Inferior parietal cortex (tissue), 1 donor: ENCODE results near the gene SSR4.

Source experiments
- DNase-seq: peaks from one replicate; pipeline ENCODE4 v3.0.0-alpha.2; 2016; ENCODE audit errors: extremely low spot score

The SSR4 gene

DNA sequence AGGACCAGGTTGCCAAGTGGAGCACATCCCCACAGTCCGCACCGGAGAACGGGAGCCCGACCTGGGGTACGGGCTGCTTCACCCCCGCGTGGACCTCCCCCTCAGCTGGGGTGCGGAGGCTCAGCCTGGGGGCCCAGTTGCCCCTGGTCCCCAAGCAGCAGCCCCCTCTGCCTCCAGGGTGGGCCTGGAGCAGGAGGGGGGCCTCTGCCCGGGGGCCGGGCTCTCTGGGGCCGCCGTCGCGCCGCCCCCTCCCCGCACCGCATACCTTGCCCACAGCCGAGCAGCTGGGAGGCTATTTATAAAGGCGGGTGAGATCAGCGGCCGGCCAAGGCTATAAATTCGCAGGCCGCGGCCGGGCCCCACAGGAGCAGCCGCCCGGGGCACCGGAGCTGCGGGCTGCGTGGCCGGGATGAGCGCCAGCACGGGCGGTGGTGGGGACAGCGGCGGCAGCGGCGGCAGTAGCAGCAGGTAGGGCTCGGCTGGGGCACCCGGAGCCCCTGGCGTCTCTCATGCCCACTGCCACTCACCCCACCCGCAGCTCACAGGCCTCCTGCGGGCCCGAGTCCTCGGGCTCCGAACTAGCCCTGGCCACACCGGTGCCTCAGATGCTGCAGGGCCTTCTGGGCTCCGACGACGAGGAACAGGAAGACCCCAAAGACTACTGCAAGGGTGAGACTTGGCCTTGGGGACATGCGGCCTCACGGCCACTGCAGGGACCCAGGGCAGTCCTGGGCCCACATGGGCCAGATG, 13.6 kb upstream of the SSR4 start, which contains the start of gene SRPK3:
TSS of gene SRPK3 (plus strand) at position 364 of the 750 bp plus-strand sequence. CDS start at position 410, 46 bp downstream.
- DNase-seq: no peak

DNA sequence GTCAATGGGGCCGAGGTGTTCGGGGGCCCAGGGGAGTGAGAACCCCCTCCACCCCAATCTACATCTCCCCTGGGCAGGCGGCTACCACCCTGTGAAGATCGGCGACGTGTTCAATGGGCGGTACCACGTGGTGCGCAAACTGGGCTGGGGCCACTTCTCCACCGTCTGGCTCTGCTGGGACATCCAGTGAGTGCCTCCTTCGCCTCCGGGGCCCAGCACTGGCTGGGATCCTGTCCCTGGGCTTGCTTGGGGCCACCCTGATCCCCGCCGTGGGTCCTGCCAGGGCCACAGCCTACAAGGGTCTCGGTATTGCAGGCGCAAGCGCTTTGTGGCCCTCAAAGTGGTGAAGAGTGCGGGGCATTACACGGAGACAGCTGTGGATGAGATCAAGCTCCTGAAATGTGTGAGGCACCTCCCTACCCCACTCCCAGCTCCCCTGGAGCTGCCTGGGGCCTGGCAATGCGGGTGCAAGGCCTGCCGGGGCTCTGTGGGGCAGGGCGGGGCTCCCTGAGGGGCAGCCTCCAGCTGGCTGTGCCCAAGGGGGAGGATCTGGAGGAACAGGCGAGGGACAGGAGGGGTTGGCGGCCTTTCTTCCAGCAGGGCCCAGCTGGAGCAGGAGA, 12.9 kb upstream of the SSR4 start:
- no peak for DNase-seq

DNA sequence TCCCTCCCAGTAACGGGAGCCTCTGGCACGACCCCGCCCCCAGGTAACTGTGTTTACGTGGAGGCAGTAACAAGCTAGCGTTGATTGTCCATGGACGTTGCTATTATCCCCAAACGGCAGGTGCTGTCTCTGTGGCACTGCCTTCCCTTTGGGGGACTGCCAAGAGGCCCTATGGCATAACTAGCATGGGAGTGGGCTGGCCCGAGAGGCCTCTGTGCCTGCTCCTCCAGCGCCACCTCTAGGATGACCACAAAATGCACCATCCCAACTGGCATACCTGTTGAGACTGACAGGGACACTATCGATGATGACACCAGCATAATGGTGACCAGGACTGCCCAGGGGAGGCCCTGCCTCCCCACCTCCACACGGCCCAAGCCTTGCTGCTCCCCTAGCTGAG, 12.2 kb upstream of the SSR4 start:
- no peak for DNase-seq

DNA sequence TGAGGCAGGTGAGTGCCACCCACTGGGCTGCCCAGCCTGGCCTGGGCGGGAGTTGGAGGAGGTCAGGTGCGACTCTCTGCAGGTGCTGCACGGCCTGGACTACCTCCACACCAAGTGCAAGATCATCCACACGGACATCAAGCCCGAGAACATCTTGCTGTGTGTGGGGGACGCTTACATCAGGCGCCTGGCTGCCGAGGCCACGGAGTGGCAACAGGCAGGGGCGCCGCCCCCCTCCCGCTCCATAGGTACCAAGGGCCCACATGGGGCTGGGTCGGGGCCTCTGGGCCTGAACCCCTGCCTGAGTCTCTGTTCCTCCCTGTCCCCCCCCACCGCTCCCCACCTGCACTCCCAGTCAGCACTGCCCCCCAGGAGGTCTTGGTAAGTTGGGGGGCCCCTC, 11.6 kb upstream of the SSR4 start:
- DNase-seq: no peak

DNA sequence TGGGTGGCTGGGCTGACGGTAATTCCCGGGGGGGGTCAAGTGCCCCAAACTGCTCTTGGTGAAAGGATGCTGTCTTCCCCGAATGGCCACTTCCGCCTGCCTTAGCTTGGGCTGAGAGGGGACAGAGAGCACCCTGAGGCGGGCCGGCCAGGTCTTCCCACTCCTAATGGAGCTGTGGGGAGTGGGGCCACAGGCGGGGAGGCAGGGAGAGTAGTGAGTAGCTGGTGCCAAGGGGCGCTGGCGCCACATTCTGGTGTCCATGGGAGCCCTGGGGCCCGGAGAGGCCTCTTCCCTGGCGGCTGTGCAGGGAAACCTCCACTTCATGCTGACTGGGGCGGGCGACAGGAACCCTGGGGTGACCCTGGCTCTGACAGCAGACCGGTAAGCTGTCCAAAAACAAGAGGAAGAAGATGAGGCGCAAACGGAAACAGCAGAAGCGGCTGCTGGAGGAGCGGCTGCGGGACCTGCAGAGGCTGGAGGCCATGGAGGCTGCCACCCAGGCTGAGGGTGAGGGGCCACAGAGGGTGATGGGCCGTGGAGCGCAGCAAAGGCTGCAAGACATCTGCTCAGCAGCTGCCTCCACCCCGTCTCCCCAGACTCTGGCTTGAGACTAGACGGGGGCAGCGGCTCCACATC, 11.0 kb upstream of the SSR4 start:
- DNase-seq: no peak

DNA sequence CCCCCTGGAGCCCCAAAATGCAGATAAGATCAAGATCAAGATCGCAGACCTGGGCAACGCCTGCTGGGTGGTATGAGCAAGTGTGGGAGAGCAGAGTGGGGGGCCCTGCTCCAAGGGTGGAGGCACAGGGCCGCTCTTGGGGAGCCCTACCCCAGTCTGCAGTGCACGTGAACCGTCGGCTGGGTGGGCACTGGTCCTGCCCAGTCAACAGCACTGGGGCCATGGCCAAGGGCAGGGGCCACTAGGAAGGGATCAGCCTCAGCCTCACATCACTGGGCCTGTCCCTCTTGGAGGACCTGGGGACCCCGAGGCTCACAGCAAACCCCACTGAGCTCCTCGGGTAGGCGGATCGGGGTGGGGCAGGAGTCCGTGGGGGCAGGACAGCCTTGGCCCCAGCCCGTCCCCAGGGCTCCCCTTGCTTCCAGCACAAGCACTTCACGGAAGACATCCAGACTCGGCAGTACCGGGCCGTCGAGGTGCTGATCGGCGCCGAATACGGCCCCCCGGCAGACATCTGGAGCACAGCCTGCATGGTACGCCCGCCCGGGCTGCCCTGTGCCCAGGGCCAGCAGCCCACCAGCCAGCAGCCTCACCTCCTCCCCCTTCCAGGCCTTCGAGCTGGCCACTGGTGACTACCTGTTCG, 10.0 kb upstream of the SSR4 start:
- DNase-seq: no peak

DNA sequence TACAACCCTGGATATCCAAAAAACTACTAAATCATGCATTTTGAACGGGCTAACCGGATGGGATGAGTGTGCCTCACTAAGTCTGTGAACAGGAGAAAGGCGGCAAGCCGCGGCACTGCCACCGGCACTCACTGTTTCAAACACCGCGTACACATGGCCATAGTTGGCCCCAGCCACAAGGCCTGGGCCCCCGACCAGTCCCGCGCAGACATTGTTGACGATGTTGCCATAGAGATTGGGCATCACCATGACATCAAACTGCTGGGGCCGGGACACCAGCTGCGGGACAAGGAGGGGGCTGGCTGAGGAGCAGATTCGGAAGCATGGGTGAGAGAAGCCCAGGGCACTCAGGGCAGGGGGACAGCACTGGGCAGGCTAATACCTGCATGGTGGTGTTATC, 7.8 kb upstream of the SSR4 start:
- DNase-seq: no peak

DNA sequence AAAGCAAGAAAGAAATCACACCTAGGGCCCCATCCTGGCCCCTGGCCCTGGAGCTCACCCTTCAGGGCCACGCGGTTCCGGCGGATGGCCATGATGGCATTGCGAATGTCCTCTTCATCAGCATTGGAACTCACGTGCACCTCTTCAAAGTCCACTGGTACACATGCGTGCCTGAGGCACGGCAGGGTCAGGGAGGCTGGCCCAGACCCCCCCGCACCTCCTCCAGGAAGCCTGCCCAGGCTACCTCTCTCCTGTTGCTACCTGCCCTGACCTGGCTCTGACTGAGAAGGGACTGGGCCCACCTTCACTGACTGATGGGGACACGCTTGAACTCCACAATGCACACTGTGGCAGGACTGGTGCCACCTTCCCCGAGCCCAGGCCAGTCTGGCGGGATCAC, 4.8 kb upstream of the SSR4 start:
- DNase-seq: no peak

DNA sequence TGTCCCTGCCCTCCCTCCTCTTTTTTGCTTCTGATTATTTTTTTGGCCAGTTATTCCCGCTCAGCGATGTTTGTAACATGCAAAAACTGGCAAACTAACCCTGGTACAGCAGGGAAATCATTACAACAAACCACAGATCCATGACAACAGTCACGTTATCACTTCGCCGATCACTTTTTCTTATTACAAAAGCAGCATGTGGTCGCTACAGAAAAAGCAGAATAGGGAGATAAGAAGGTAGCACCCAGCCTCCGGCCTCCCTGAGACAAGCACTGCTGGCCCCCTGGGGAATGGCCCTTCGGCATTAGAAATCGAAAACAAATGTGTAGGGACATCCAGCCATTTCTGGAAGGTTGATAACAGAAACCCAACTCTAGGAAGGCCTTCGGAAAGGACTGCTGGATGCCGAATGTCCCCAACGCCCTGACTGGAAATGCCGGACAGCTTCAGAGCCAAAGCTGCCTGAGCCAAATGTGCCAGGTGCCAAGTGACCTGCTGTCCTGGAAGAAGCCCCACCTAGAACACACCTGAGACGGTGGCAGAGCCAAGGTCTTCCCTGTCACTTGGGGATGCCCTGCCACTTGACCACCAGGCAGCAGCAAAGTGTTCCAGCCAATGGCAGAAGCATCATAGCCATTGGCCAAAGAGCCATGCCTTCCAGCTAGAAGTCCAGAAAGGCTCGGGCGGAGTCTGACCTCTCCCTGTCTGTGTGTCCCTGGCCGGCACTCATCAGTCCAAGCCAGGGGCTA, 3.2 kb upstream of the SSR4 start:
- no peak for DNase-seq

DNA sequence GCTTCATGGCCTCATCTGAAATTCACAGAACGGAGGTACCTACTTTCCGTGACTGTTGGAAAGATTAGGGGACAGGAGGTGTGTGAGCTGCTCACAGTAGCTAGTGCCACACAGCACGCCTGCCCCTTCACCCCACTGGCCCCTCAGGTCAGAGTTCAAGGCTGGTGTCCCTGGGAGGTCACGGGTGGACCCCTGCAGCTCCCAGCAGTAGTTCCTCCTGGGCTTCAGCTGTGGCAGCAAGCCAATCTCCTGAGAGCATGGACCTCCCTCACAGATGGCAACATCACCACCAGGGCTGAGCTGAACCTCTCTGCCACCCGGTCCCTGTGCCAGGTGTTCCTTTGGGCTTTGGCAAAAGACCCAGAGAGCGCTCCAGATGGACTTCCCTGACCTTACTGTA, 2.1 kb upstream of the SSR4 start:
- no peak for DNase-seq

DNA sequence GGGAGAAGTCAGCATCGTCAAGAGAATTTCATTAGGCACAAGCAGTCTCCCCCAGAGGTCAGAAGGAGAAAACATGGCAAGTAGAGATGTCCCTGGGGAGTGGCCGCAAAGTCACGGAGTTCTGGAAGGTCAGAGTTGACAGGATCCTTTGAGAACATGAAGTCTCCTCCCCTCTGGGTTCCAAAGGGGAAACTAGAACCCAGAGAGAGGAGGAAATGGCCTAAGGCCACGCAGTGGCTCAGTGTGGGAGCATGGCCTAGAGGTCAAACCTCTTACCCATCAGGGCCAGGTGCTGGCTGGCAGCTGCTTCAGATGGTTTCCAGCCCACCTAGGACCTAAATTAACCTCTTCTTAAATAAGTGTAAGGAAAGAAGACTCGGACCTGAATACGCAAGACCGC, 1.2 kb upstream of the SSR4 start:
- DNase-seq: no peak

DNA sequence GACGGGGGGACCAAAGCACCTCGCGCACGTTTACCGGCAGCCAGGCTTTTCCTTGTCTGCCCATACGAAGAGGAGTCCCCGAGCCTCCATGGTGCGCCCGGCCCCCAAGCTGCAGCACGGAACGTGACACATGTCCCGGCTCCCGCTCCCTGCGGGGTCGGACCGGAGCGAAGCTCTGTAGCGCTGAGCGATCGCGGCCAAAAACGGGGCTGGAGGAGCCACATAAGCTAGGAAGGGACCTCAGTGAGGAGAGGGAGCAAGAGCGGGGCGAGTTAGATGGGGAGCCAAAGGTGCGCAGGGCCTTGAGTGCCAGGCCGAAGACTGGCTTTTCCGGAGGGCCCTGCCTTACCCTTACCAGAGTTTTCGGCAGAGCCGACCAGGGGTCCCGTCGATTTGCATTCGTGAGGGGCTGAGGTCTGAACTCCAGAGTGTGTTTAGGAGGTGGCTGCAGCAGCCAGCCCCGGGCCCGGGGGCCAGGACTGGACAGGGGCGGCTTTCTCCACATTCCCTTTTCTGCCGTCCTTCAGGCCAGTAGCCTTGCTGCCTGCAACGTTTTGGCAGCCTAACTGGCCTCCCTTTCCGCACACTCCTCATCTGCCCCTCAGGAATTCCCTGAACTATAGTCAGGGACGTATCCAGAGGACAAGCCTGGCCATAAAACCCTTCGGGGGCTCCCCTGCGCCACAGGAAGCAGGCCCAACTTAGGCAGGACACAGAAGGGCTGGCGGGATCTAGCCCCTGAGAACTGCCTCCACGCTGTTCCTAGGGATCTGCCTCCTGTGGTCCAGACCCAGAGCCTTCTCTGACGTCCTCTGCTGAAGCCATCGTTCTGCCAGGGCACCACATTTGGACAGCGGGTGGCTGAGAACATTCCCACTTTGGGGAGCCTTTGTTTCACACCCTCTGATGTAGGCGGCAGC, 689 bp downstream of the SSR4 start:
- no peak for DNase-seq

DNA sequence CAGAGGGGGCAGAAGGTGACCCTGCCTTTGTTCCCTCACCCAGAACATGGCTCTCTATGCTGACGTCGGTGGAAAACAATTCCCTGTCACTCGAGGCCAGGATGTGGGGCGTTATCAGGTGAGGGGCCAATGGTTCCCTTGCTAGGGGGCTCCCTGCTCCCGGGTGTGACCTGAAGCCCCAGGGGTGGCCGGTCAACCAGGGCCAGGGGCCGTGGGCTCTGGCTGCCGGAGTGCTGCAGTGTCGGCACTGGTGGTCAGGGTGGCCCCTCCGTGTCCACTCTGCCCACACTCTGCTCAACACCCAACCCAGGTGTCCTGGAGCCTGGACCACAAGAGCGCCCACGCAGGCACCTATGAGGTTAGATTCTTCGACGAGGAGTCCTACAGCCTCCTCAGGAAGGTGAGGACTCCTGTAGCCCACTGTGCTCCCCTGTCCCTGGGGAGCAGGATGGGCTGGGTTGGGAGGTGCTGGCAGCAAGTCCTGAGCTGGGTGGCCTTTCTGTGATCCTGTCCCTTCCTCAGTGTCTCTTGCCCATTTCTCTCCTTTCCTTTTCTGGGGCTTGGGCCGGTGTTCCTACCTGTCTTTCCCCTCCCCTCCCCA, 3.0 kb downstream of the SSR4 start:
- DNase-seq: no peak

DNA sequence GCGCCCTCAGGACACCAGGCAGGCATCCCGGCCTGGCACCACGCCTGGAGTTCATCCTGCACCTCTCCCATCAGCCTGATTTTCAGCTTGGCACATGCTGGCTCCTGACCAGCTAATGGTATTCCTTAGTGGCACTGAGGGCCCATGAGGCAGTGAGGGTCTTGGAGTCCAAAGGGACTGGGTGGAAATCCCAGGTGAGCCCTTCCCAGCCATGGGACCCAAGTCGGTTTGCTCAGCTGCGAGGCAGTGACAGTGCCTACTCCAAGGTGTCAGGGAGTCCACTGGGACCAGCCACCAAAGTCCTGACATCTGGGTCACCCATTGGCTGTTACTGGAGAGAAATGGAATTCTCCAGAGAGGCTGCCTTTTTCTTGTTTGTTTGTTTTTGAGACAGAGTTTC, 4.9 kb downstream of the SSR4 start:
- no peak for DNase-seq

DNA sequence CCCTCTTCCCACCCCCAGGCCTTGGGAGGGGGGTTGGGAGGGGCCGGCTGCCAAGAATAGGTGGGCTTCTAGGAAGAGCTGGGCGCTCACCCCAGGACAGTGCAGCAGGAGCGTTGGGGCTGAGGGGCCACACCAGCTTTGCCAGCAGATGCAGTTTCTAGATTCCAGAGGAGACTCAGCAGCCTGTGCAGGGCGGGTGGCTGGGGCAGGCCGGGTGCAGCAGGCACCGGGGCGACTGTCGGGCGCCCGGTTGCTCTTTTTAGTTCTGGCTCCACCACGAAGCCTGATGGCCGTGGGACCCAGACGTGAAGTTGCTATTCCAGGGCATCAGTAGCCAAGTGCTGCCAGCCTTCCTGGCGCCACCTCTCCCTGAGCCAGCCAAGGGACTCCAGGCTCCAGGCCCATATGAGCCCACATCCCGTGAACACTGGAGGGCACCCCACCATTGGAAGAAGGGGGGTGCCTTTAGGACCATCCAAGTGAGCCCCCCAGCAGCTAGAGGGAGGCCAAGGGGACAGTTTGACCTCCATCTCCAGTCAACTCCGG, 5.8 kb downstream of the SSR4 start:
- DNase-seq: no peak

DNA sequence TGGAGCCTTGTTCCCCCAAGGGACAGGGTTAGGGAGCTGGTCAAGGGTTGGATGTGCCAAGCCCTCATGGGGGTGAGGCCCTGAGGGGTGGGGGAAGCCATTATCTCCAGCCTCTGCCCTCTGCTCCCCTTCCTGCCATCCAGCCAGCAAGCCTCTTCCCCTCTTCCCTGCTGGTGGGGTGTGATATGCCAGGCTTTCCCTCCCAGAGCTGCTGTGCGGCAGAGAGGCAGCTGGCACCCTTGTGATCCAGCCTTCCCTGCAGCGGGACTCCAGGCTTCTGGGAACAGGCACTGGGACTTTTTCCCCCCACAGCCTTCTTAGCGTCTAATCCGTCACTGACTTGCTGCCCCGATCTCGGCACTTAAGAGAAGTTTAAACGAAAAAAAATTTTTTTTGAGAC, 6.3 kb downstream of the SSR4 start:
- no peak for DNase-seq

DNA sequence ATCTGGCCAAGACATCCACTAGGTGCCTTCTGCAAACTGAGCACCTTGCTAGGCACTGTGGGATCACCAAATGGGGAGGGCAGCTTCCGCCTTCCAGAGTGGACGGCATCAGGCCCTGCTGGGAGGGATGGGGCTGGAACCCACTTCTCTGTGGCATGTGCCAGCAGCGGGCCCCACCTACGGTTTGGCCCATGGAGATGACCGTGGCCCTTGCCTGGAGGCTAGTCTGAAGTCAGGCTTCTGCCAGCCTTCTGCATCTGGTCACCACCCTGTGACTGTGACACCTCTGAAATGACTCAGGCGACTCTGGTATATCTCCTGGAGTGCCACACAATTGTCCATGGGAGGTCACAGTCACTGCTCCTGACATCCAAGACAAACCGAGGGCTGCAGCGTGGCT, 7.2 kb downstream of the SSR4 start:
- DNase-seq: no peak

DNA sequence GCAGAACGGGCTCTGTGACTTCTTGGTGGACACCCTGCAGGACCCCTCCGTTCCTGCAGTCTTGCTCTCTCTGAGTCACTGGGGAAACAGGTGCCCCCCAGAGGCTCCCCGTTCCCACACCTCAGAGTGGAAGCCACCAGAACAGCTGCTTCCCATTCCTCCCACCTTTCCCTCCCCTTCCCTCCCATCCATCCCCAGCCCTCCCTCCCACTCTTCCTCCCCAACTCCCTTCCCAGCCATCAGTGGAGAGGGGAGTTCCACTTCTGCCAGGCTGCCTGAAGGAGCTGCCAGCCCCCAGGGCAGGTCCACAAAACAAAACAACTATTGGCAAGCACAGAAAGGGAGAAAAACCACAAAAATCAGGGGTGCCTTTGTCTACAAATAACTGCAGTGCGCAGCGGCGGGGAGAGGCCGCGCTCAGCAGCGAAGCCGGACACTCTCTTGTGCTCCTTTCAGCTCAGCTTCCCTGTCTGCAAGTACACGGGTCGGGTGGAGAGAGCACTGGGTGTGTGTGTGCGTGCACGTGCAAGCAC, 8.1 kb downstream of the SSR4 start:
- DNase-seq: no peak

DNA sequence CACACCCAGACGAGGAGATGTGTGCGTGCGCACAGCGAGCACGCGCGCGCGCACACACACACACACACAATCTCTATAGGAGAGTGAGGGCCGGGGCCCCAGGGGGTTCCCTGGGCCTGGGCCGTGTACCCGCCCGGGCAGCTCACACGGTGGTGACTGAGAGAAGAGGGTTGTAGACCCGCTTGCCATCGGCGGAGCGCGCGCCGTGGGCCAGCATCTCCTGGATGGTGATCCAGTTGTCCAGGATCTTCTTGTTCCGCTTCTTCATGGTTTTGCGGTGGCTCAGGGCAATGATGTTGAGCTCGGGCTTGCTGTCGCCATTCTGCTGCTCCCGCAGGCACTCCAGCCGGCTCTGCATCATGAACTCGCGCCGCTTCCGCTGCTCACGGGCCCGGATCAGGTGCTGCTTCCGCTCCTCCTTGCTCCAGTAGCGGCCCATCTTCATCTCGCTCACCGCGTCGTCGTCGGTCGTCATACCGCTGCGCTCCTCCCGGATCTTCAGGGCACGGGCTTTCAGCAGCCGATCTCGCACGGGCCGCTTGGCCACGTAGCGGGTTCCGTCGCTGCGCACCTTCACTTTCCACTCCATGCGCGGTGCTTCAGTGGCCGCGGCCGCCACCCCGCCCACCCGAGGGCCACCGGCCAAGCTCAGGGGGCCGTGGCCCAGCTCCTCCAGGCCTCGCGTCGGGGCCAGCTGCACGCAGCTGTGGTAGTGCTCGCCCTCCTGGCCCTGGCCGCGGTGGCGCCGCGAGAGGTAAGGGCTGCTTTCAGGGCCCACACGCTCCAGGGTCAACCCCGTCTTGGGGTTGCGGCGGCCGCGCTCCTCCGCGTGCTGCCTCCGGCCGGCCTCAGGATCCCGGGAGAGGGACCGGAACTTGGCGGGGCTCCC, 9.0 kb downstream of the SSR4 start:
- no peak for DNase-seq
